GM12878 (cell line): ENCODE data around the gene CACNA1D. TPM values are rescaled to one million over a fixed set of nuclear protein-coding genes. Genes with fewer than 3 reads are reported as not detected.

Experiments
- ATAC-seq: fragments of 200-7000 bp; cut with Tn5 transposase; 3 replicates; pipeline ENCODE4 v1.9.1; 2020; ENCODE audit warnings: mild to moderate bottlenecking, moderate library complexity
- BruUV-seq: library from RNA; stranded (reverse); fragments of 400-500 nt; replicated peaks from 2 replicates; lab custom pipeline; 2021; lab: Mats Ljungman, UMichigan
- CTCF ChIA-PET: fragments of 300-600 bp; sonication (Branson Sonifier 250); formaldehyde crosslinking; extraction: SDS; loops from one replicate; lab custom pipeline; 2021; ENCODE audit warnings: inconsistent platforms; lab: Yijun Ruan, JAX
- POLR2A ChIA-PET: fragments of 350-600 bp; formaldehyde crosslinking; extraction: SDS; loops from one replicate; lab custom pipeline; 2021; ENCODE audit warnings: inconsistent platforms; lab: Charles Lee
- RAD21 ChIA-PET: fragments of 300-600 bp; sonication (Branson Sonifier 250); formaldehyde crosslinking; loops from one replicate; lab custom pipeline; 2023; ENCODE audit warnings: antibody characterized with exemption; ENCODE audit not compliant: unreplicated experiment; lab: Charles Lee
- SMC1A ChIA-PET: fragments of 300-600 bp; sonication (Branson Sonifier 250); formaldehyde crosslinking; loops from one replicate; lab custom pipeline; 2023; ENCODE audit not compliant: unreplicated experiment, uncharacterized antibody; lab: Charles Lee
- DNase-seq: peaks from one replicate; pipeline ENCODE4 v3.0.0-alpha.2; 2011; ENCODE audit warnings: low read depth, low spot score
- FAIRE-seq: peaks from 3 replicates; lab custom pipeline; 2011; peaks lifted over from hg19 to GRCh38; lab: Jason Lieb, UNC
- H2AFZ ChIP-seq: 2 replicates; pipeline ENCODE4 v1.6.0; 2011; ENCODE audit warnings: low read depth, low read length, control low read depth; ENCODE audit not compliant: control insufficient read depth
- H3K27ac ChIP-seq: 2 replicates; pipeline ENCODE4 v1.5.1; 2011; ENCODE audit warnings: control low read depth; ENCODE audit not compliant: control insufficient read depth, insufficient read depth
- H3K27me3 ChIP-seq, 2 experiments: replicated peaks in 1 of 2; 2 replicates each; pipeline versions ENCODE4 v1.6.0 to v1.6.1; 2011; ENCODE audit warnings: low read length in 1 of 2; ENCODE audit not compliant: control insufficient read depth in 2 of 2, insufficient read depth in 2 of 2
- H3K36me3 ChIP-seq, 2 experiments: 2 replicates each; pipeline ENCODE4 v1.5.1; 2011; ENCODE audit warnings: low read length in 1 of 2; ENCODE audit not compliant: control insufficient read depth in 2 of 2, insufficient read depth in 2 of 2
- H3K4me1 ChIP-seq: 2 replicates; pipeline ENCODE4 v1.6.1; 2011; ENCODE audit warnings: mild to moderate bottlenecking, low read length, moderate library complexity, mixed read lengths; ENCODE audit not compliant: control insufficient read depth, insufficient read depth
- H3K4me2 ChIP-seq: 2 replicates; pipeline ENCODE4 v1.6.0; 2011; ENCODE audit warnings: control low read depth; ENCODE audit not compliant: control insufficient read depth, insufficient read depth
- H3K4me3 ChIP-seq: fragments of 200-600 bp; sonication (generic); 2 replicates; pipeline ENCODE4 v1.5.1; 2016
- H3K79me2 ChIP-seq: 2 replicates; pipeline ENCODE4 v1.6.0; 2011; ENCODE audit warnings: low read length; ENCODE audit not compliant: control insufficient read depth, insufficient read depth
- H3K9ac ChIP-seq: 2 replicates; pipeline ENCODE4 v1.8.0; 2011; ENCODE audit warnings: low read length, control low read depth, mixed read lengths; ENCODE audit not compliant: control insufficient read depth, insufficient read depth
- H3K9me3 ChIP-seq: replicated peaks from 3 replicates; pipeline ENCODE4 v1.5.1; 2011; ENCODE audit warnings: mild to moderate bottlenecking, low read length; ENCODE audit not compliant: control insufficient read depth, insufficient read depth
- H4K20me1 ChIP-seq: 2 replicates; pipeline ENCODE4 v1.6.0; 2011; ENCODE audit not compliant: control insufficient read depth, insufficient read depth
- CHD1 ChIP-seq: IDR thresholded peaks from 2 replicates; pipeline ENCODE4 v1.6.1; 2012; ENCODE audit warnings: low read depth, low read length, improper control_type of control experiment
- WGBS: methylation state at CpG from one replicate; pipeline ENCODE4 v1.1.6; 2016; ENCODE audit warnings: low lambda C conversion rate; ENCODE audit not compliant: insufficient replicate concordance, insufficient coverage; ENCODE audit errors: missing lambda C conversion rate; 5-methylcytosine and 5-hydroxymethylcytosine counted together
- in situ Hi-C: fragments of 300-500 bp; cut with MboI; formaldehyde crosslinking; loops from 9 replicates; pipeline ENCODE4 v1.14.3; 2018; ENCODE audit warnings: mixed read lengths
- intact Hi-C: fragments of 100-400 bp; cut with micrococcal nuclease; formaldehyde crosslinking; loops from one replicate; pipeline ENCODE4 v1.14.2; 2022; ENCODE audit not compliant: unreplicated experiment
- polyA plus RNA-seq, 11 experiments: library from polyadenylated mRNA; depleted of rRNA in 4 of 11; unstranded in 6 of 11; stranded (reverse) in 5 of 11; fragments of >200 nt; fragmentation: Nextera tagmentation in 4 of 11; fragmentation: Illumina TruSeq in 1 of 11; extraction: Ambion mirVana in 4 of 11; extraction: Trizol in 1 of 11; gene quantifications; 1 replicate in 1 of 11; 2 replicates in 10 of 11; pipeline versions ENCODE4 v1.2.1 to v1.2.3, GENCODE V29; 2011 to 2016; ENCODE audit warnings: inconsistent platforms in 2 of 11, missing spikeins in 2 of 11, low read depth in 1 of 11
- total RNA-seq, 4 experiments: library from RNA; depleted of rRNA in 3 of 4; stranded (reverse); fragments of >200 nt in 3 of 4; fragmentation: Illumina TruSeq in 1 of 4; extraction: Trizol in 1 of 4; gene quantifications; 2 replicates each; pipeline versions ENCODE4 v1.2.1 to v1.2.3, GENCODE V29; 2013 to 2021
- TF ChIP-seq, protein P1 (sequence below): fragments of 450-650 bp; formaldehyde crosslinking; IDR thresholded peaks from 2 replicates; pipeline ENCODE4 v1.4.0; 2022; ENCODE audit warnings: mild to moderate bottlenecking, moderate library complexity
- TF ChIP-seq, protein P2 (sequence below): IDR thresholded peaks from 2 replicates; pipeline ENCODE4 v1.6.1; 2011; ENCODE audit warnings: mild to moderate bottlenecking, low read depth, low read length, moderate library complexity; ENCODE audit not compliant: insufficient replicate concordance

The CACNA1D gene
- total and polyA plus RNA-seq, 10 of the 15 experiments (the other 5 are each of a cell fraction or from before 2014, with no cell fraction given) = 0.21 to 24.4 (median 1.6) TPM

DNA sequence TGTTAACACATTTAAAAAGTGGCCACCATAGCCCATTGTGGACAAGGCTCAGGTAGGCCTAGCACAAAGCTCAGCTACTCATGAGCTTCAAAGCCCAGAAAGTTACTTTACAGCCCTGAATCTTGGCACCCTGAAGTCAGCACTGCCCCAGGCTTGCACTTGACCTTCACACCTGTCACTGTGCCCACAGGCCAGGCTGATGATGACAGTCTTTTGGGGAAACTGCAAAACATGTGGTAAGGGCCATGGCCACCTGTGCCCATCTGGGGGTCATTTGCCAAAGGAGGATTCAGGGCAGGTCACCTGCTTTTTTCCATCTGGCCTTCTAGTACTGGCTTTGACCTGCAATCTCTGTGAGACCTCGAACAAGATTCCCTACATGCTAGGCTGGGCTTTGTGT lies 340.8 kb downstream of the CACNA1D start:
- no peaks in the 10 kb centered on the region for H3K79me2 ChIP-seq
- no peak for FAIRE-seq
- CTCF ChIA-PET = interaction anchor here (0.9 to 1.9 kb wide), 2 partner anchors 9 to 28 kb away, joined by 3 to 5 read pairs; no protein-coding TSS in a partner anchor
- 31% methylated on average over 1 of the region's 1 CpG for WGBS
- POLR2A ChIA-PET = no interaction called here
- SMC1A ChIA-PET = interaction anchor here (1.0 kb wide), 2 partner anchors 29 to 128 kb away, joined by 3 read pairs; no protein-coding TSS in a partner anchor
- intact Hi-C loops = no loop called here
- no peak for TF ChIP-seq CHD1
- TF ChIP-seq, protein P1, sequence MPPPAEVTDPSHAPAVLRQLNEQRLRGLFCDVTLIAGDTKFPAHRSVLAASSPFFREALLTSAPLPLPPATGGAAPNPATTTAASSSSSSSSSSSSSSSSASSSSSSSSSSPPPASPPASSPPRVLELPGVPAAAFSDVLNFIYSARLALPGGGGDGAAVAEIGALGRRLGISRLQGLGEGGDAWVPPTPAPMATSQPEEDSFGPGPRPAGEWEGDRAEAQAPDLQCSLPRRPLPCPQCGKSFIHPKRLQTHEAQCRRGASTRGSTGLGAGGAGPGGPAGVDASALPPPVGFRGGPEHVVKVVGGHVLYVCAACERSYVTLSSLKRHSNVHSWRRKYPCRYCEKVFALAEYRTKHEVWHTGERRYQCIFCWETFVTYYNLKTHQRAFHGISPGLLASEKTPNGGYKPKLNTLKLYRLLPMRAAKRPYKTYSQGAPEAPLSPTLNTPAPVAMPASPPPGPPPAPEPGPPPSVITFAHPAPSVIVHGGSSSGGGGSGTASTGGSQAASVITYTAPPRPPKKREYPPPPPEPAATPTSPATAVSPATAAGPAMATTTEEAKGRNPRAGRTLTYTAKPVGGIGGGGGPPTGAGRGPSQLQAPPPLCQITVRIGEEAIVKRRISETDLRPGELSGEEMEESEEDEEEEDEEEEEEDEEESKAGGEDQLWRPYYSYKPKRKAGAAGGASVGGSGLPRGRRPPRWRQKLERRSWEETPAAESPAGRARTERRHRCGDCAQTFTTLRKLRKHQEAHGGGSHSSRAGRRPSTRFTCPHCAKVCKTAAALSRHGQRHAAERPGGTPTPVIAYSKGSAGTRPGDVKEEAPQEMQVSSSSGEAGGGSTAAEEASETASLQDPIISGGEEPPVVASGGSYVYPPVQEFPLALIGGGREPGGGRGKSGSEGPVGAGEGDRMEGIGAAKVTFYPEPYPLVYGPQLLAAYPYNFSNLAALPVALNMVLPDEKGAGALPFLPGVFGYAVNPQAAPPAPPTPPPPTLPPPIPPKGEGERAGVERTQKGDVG = no peak
- TF ChIP-seq, protein P2, sequence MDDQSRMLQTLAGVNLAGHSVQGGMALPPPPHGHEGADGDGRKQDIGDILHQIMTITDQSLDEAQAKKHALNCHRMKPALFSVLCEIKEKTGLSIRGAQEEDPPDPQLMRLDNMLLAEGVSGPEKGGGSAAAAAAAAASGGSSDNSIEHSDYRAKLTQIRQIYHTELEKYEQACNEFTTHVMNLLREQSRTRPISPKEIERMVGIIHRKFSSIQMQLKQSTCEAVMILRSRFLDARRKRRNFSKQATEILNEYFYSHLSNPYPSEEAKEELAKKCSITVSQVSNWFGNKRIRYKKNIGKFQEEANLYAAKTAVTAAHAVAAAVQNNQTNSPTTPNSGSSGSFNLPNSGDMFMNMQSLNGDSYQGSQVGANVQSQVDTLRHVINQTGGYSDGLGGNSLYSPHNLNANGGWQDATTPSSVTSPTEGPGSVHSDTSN = no peak
- H3K27me3 ChIP-seq = no peaks in the 10 kb centered on the region
- no peaks in the 10 kb centered on the region for H3K9me3 ChIP-seq
- H3K4me3 ChIP-seq = no peak overlapping the region
- no peak overlapping the region for H3K27ac ChIP-seq
- in situ Hi-C loops = no loop called here
- no peaks in the 10 kb centered on the region for H3K4me1 ChIP-seq
- no peaks in the 10 kb centered on the region for H4K20me1 ChIP-seq
- DNase-seq = no peak
- RAD21 ChIA-PET = no interaction called here
- H3K36me3 ChIP-seq = no peaks in the 10 kb centered on the region
- no peak for ATAC-seq
- H3K9ac ChIP-seq = no peak overlapping the region
- no peak overlapping the region for H3K4me2 ChIP-seq
- no peak overlapping the region for H2AFZ ChIP-seq
- no TSS peak for BruUV-seq
